Aorta (tissue), 5 donors: ENCODE results near the gene CAVIN1. TPM values are rescaled to one million over a fixed set of nuclear protein-coding genes. Genes with fewer than 3 reads are reported as not detected.

Experiments used
- ATAC-seq: fragments of 200-7000 bp; cut with Tn5 transposase; one replicate; pipeline ENCODE4 v1.9.1; 2022; ENCODE audit warnings: moderate library complexity; ENCODE audit not compliant: low FRiP score
- DNase-seq, 2 donors: peaks; one replicate each; pipeline ENCODE4 v3.0.0-alpha.2; 2020
- H3K27ac ChIP-seq, 2 donors: one replicate each; pipeline ENCODE4 v1.5.1; 2013; ENCODE audit warnings: low read length in 2 of 2, mild to moderate bottlenecking in 2 of 2, moderate library complexity in 2 of 2, control low read depth in 1 of 2, inconsistent platforms in 1 of 2, low read depth in 1 of 2
- H3K27me3 ChIP-seq, 2 donors: one replicate each; pipeline ENCODE4 v1.6.1; 2013; ENCODE audit warnings: control low read depth in 1 of 2, low read length in 1 of 2, mild to moderate bottlenecking in 1 of 2, moderate library complexity in 1 of 2; ENCODE audit not compliant: insufficient read depth in 2 of 2, control insufficient read depth in 1 of 2
- H3K36me3 ChIP-seq, 2 donors: one replicate each; pipeline ENCODE4 v1.6.1; 2013; ENCODE audit warnings: control low read depth in 1 of 2, low read length in 1 of 2, mild to moderate bottlenecking in 1 of 2; ENCODE audit not compliant: insufficient read depth in 2 of 2, control insufficient read depth in 1 of 2
- H3K4me1 ChIP-seq, 2 donors: one replicate each; pipeline ENCODE4 v1.6.1; 2013; ENCODE audit warnings: low read length in 2 of 2, control low read depth in 1 of 2, mild to moderate bottlenecking in 1 of 2, moderate library complexity in 1 of 2; ENCODE audit not compliant: insufficient read depth in 2 of 2, control insufficient read depth in 1 of 2
- H3K4me3 ChIP-seq, 2 donors: one replicate each; pipeline ENCODE4 v1.5.1; 2013; ENCODE audit warnings: low read length in 2 of 2, control low read depth in 1 of 2, mild to moderate bottlenecking in 1 of 2
- H3K9me3 ChIP-seq: one replicate; pipeline ENCODE4 v1.6.1; 2013; ENCODE audit warnings: mild to moderate bottlenecking, low read length; ENCODE audit not compliant: control insufficient read depth
- WGBS, 2 donors: extraction: QIAGEN DNeasy Blood & Tissue Kit; methylation state at CpG; one replicate each; pipeline ENCODE4 v1.1.7; 2013; 5-methylcytosine and 5-hydroxymethylcytosine counted together
- intact Hi-C, 2 donors: fragments of 100-400 bp; cut with DNase I; formaldehyde crosslinking; loops; one replicate each; pipeline versions ENCODE4 v1.14.2 to v1.15.0; 2022
- polyA plus RNA-seq, 2 donors: library from polyadenylated mRNA; stranded (reverse); fragments of 200-250 nt; gene quantifications; one replicate each; pipeline ENCODE4 v1.2.3, GENCODE V29; 2013
- total RNA-seq, 2 donors: library from RNA; stranded (reverse); fragmentation: NEBNext Ultra II Directional; extraction: Animal tissue kit (Norgen Biotek cat#: 25700); gene quantifications; one replicate each; pipeline ENCODE4 v1.2.1, GENCODE V29; 2021
- donor health status: healthy with polysubstance abuse.
- donor health status: Bipolar disorder and iron deficiency.
- donor health status: DM: no; HTN: no; CAD: no.
- donor health status: DM: no; HTN: no; CAD: no.
- donor health status: DM: yes; HTN: yes; CAD: no.

The CAVIN1 gene
- total and polyA plus RNA-seq, 4 donors, result 350 to 643 (median 495) TPM

- no peaks in the 10 kb centered on the region for H3K36me3 ChIP-seq
- 62 to 65% methylated on average over 7 of the region's 7 CpGs for WGBS, 2 donors
- no peaks in the 10 kb centered on the region for H3K9me3 ChIP-seq
- H3K4me3 ChIP-seq, result no peak overlapping the region
- no peak for DNase-seq
- intact Hi-C loops, result no loop called here
- H3K27me3 ChIP-seq, result no peaks in the 10 kb centered on the region
- H3K27ac ChIP-seq, result no peak overlapping the region
- H3K4me1 ChIP-seq, result no peaks in the 10 kb centered on the region
- no peak for ATAC-seq
Measured at GRCh38 chr17:42441371-42442195, 18.5 kb upstream of the CAVIN1 start.

GRCh38 chr17:42438600-42439567 is 15.8 kb upstream of the CAVIN1 start:
- ATAC-seq, result no peak

GRCh38 chr17:42436391-42436790 is 13.3 kb upstream of the CAVIN1 start:
- H3K27ac ChIP-seq, result peak overlapping the region in 1 of 2 donors; percentile 19
- H3K4me1 ChIP-seq, result no peaks in the 10 kb centered on the region
- no peaks in the 10 kb centered on the region for H3K9me3 ChIP-seq
- 22 to 26% methylated on average over 6 of the region's 6 CpGs for WGBS, 2 donors
- intact Hi-C loops, result no loop called here
- H3K4me3 ChIP-seq, result no peak overlapping the region
- no peaks in the 10 kb centered on the region for H3K36me3 ChIP-seq
- ATAC-seq (peak; percentile 89), DNase-seq (peak in 1 of 2 donors; percentile 56)
- no peaks in the 10 kb centered on the region for H3K27me3 ChIP-seq

More at GRCh38 chr17:42438600-42439567, 15.8 kb upstream of the CAVIN1 start:
- no peaks in the 10 kb centered on the region for H3K9me3 ChIP-seq
- no peaks in the 10 kb centered on the region for H3K27me3 ChIP-seq
- no peaks in the 10 kb centered on the region for H3K4me1 ChIP-seq
- intact Hi-C loops, result no loop called here
- DNase-seq, result no peak
- H3K27ac ChIP-seq, result no peak overlapping the region
- no peak overlapping the region for H3K4me3 ChIP-seq
- no peaks in the 10 kb centered on the region for H3K36me3 ChIP-seq
- 93 to 95% methylated on average over 9 of the region's 9 CpGs for WGBS, 2 donors

GRCh38 chr17:42431758-42432161 is 8.7 kb upstream of the CAVIN1 start:
- DNase-seq (no peak), ATAC-seq (no peak)
- no peak overlapping the region for H3K27ac ChIP-seq
- H3K9me3 ChIP-seq, result no peaks in the 10 kb centered on the region
- no peak overlapping the region for H3K4me3 ChIP-seq
- H3K36me3 ChIP-seq, result no peaks in the 10 kb centered on the region
- 65 to 80% methylated on average over 3 of the region's 3 CpGs for WGBS, 2 donors
- intact Hi-C loops, result no loop called here
- no peaks in the 10 kb centered on the region for H3K27me3 ChIP-seq
- H3K4me1 ChIP-seq, result peaks cover 0 to 3% of the 10 kb centered on the region in 2 donors

GRCh38 chr17:42429726-42430447 is 6.8 kb upstream of the CAVIN1 start:
- ATAC-seq, result no peak
- Histone ChIP-seq H3K27ac (no peak overlapping the region), H3K4me3 (no peak overlapping the region), H3K4me1 (peaks cover 0 to 3% of the 10 kb centered on the region in 2 donors), H3K36me3 (no peaks in the 10 kb centered on the region), H3K9me3 (no peaks in the 10 kb centered on the region), H3K27me3 (no peaks in the 10 kb centered on the region)
- peak in 1 of 2 donors; percentile 11 for DNase-seq
- intact Hi-C loops, result no loop called here
- 61 to 65% methylated on average over 3 of the region's 3 CpGs for WGBS, 2 donors

- Histone ChIP-seq H3K27me3 (no peaks in the 10 kb centered on the region), H3K27ac (peak overlapping the region in 1 of 2 donors; percentile 75), H3K9me3 (no peaks in the 10 kb centered on the region), H3K4me1 (peaks cover 3% of the 10 kb centered on the region in 2 donors), H3K4me3 (no peak overlapping the region), H3K36me3 (no peaks in the 10 kb centered on the region)
- intact Hi-C loops, result loop anchor here in 1 of 2 donors (1.0 kb wide), 1 partner anchor 99 kb away; no protein-coding TSS in a partner anchor
- WGBS, 2 donors, result 26 to 29% methylated on average over 4 of the region's 4 CpGs
- ATAC-seq (peak; percentile 73), DNase-seq (peak in 1 of 2 donors; percentile 75)
Measured at GRCh38 chr17:42428141-42428944, 5.3 kb upstream of the CAVIN1 start.

- ATAC-seq (no peak), DNase-seq (no peak)
- Histone ChIP-seq H3K9me3 (no peaks in the 10 kb centered on the region), H3K4me3 (no peak overlapping the region), H3K27ac (no peak overlapping the region), H3K27me3 (no peaks in the 10 kb centered on the region), H3K4me1 (peaks cover 3% of the 10 kb centered on the region in 2 donors), H3K36me3 (no peaks in the 10 kb centered on the region)
- WGBS, 2 donors, result 70 to 75% methylated on average over 4 of the region's 4 CpGs
- intact Hi-C loops, result loop anchor here (5.0 kb wide), 2 partner anchors 32 to 97 kb away; partner anchors contain the start of gene ATP6V0A1 (in 1 of the 2)
Measured at GRCh38 chr17:42424991-42425610, 2.0 kb upstream of the CAVIN1 start.
